Kidney (tissue), 14 donors: ENCODE measurements around the gene APMAP. TPM values are rescaled to one million over a fixed set of nuclear protein-coding genes. Genes with fewer than 3 reads are reported as not detected.
A peak's percentile ranks its signal among the peaks of the same experiment; 100 is the strongest.

Experiments
- DNase-seq, 5 donors: peaks; one replicate each; pipeline ENCODE4 v3.0.0-alpha.2; 2013 to 2020
- FAIRE-seq: peaks from 2 replicates; lab custom pipeline; 2012; peaks lifted over from hg19 to GRCh38; lab: Jason Lieb, UNC
- H3K27ac ChIP-seq, 2 donors: one replicate each; pipeline ENCODE4 v1.7.0; 2013; ENCODE audit warnings: low read depth in 2 of 2, low read length in 2 of 2, inconsistent platforms in 1 of 2
- H3K27me3 ChIP-seq: one replicate; pipeline ENCODE4 v1.7.1; 2013; ENCODE audit warnings: low read length, inconsistent platforms; ENCODE audit not compliant: control insufficient read depth, insufficient read depth
- H3K36me3 ChIP-seq, 3 donors: one replicate each; pipeline versions ENCODE4 v1.7.0 to v1.7.1; 2013; ENCODE audit warnings: low read length in 3 of 3, control low read depth in 1 of 3, inconsistent platforms in 1 of 3; ENCODE audit not compliant: insufficient read depth in 3 of 3, control insufficient read depth in 2 of 3
- H3K4me1 ChIP-seq, 3 donors: one replicate each; pipeline versions ENCODE4 v1.7.0 to v1.7.1; 2013; ENCODE audit warnings: low read length in 3 of 3, inconsistent platforms in 1 of 3, low read depth in 1 of 3; ENCODE audit not compliant: control insufficient read depth in 2 of 3, insufficient read depth in 2 of 3
- H3K4me3 ChIP-seq, 3 donors: one replicate each; pipeline versions ENCODE4 v1.7.0 to v1.8.1; 2013; ENCODE audit warnings: low read length in 3 of 3, control low read depth in 1 of 3, inconsistent platforms in 1 of 3
- H3K9ac ChIP-seq, 3 donors: one replicate each; pipeline versions ENCODE4 v1.7.0 to v1.7.1; 2013; ENCODE audit warnings: low read length in 3 of 3, control low read depth in 1 of 3, inconsistent platforms in 1 of 3
- H3K9me3 ChIP-seq, 3 donors: one replicate each; pipeline versions ENCODE4 v1.7.0 to v1.7.1; 2013; ENCODE audit warnings: low read length in 3 of 3, control low read depth in 1 of 3, inconsistent platforms in 1 of 3; ENCODE audit not compliant: control insufficient read depth in 2 of 3, insufficient read depth in 1 of 3
- CTCF ChIP-seq: IDR thresholded peaks from 3 replicates; pipeline ENCODE4 v1.5.1; 2012; ENCODE audit warnings: mild to moderate bottlenecking, moderate library complexity, borderline replicate concordance; ENCODE audit not compliant: insufficient read depth; ENCODE audit errors: extremely low read depth
- intact Hi-C: fragments of 100-400 bp; cut with DNase I; formaldehyde crosslinking; loops from one replicate; pipeline ENCODE4 v1.11.1; 2022
- polyA plus RNA-seq: library from polyadenylated mRNA; stranded (reverse); fragments of 350-450 nt; fragmentation: Illumina TruSeq; extraction: RNeasy Lipid Tissue Mini Kit (QIAGEN cat#74804); gene quantifications from one replicate; pipeline ENCODE4 v1.2.3, GENCODE V29; 2014; ENCODE audit warnings: low read depth, low replicate concordance; ENCODE audit not compliant: insufficient read depth
- total RNA-seq: library from RNA; stranded (reverse); fragmentation: NEBNext Ultra II Directional; extraction: Animal tissue kit (Norgen Biotek cat#: 25700); gene quantifications from one replicate; pipeline ENCODE4 v1.2.1, GENCODE V29; 2021
- donor health status: control.
- donor health status: control.
- donor health status: control.
- donor health status: control.
- donor health status: control.
- donor health status: DM: yes; HTN: yes; CAD: no.
- donor health status: Normal renal cell carcinoma (clear cell type).

Gene APMAP
- total and polyA plus RNA-seq, 2 donors from 2014 or later: 79.7 to 90.9 TPM

- FAIRE-seq: no peak
- H3K27me3 ChIP-seq: no peaks in the 10 kb centered on the region
- H3K9ac ChIP-seq: no peak overlapping the region
- peaks cover 0 to 52% (median 20%) of the 10 kb centered on the region in 3 donors for H3K36me3 ChIP-seq
- H3K27ac ChIP-seq: no peak overlapping the region
- TF ChIP-seq CTCF: no peak
- no peak overlapping the region for H3K4me3 ChIP-seq
- no peaks in the 10 kb centered on the region for H3K4me1 ChIP-seq
- DNase-seq: peak in 3 of 5 donors; percentile 46 to 72 (median 68)
- H3K9me3 ChIP-seq: peaks cover 0 to 3% (median 0%) of the 10 kb centered on the region in 3 donors
- intact Hi-C loops: no loop called here
These were observed 21.0 kb downstream of the APMAP start for GRCh38 chr20:24971376-24972101.

- intact Hi-C loops: no loop called here
- TF ChIP-seq CTCF: no peak
- FAIRE-seq: no peak
These were observed 21.8 kb downstream of the APMAP start for GRCh38 chr20:24970754-24971153.

GRCh38 chr20:24970030-24970553 is 22.5 kb downstream of the APMAP start:
- H3K36me3 ChIP-seq: peaks cover 0 to 58% (median 18%) of the 10 kb centered on the region in 3 donors
- no peak for FAIRE-seq
- intact Hi-C loops: no loop called here

More at GRCh38 chr20:24970754-24971153, 21.8 kb downstream of the APMAP start:
- Histone ChIP-seq H3K4me1 (no peaks in the 10 kb centered on the region), H3K27me3 (no peaks in the 10 kb centered on the region), H3K27ac (no peak overlapping the region), H3K4me3 (no peak overlapping the region), H3K36me3 (peaks cover 0 to 51% (median 18%) of the 10 kb centered on the region in 3 donors), H3K9ac (no peak overlapping the region), H3K9me3 (no peaks in the 10 kb centered on the region)
- DNase-seq: peak in 1 of 5 donors; percentile 8

More at GRCh38 chr20:24970030-24970553, 22.5 kb downstream of the APMAP start:
- Histone ChIP-seq H3K9me3 (no peaks in the 10 kb centered on the region), H3K27me3 (no peaks in the 10 kb centered on the region), H3K27ac (no peak overlapping the region), H3K4me3 (no peak overlapping the region), H3K9ac (no peak overlapping the region), H3K4me1 (no peaks in the 10 kb centered on the region)
- DNase-seq: no peak
- no peak for TF ChIP-seq CTCF
